Small intestine (tissue), 7 donors: ENCODE measurements around the gene HASPIN. TPM values are rescaled to one million over a fixed set of nuclear protein-coding genes. Genes with fewer than 3 reads are reported as not detected.
"Not testable (repeated sequence)": the region's sequence is repeated elsewhere in the genome, so short reads cannot be mapped to it uniquely, and the experiment has no call there.

Experiments used
- DNase-seq, 2 donors: peaks; one replicate each; pipeline versions ENCODE4 v3.0.0 to v3.0.0-alpha.2; 2013
- FAIRE-seq: peaks from 2 replicates; lab custom pipeline; 2012; peaks lifted over from hg19 to GRCh38; lab: Jason Lieb, UNC
- H3K27ac ChIP-seq, 3 donors: one replicate each; pipeline ENCODE4 v1.5.1; 2013; ENCODE audit warnings: low read length in 2 of 3, mild to moderate bottlenecking in 2 of 3, control low read depth in 1 of 3, inconsistent platforms in 1 of 3, low read depth in 1 of 3, moderate library complexity in 1 of 3
- H3K27me3 ChIP-seq, 3 donors: one replicate each; pipeline ENCODE4 v1.6.1; 2013; ENCODE audit warnings: low read length in 3 of 3, inconsistent platforms in 1 of 3; ENCODE audit not compliant: control insufficient read depth in 3 of 3, insufficient read depth in 3 of 3
- H3K36me3 ChIP-seq, 3 donors: one replicate each; pipeline ENCODE4 v1.6.1; 2013; ENCODE audit warnings: low read length in 3 of 3, inconsistent platforms in 1 of 3, low read depth in 1 of 3, mild to moderate bottlenecking in 1 of 3, moderate library complexity in 1 of 3; ENCODE audit not compliant: control insufficient read depth in 3 of 3, insufficient read depth in 2 of 3
- H3K4me1 ChIP-seq, 3 donors: one replicate each; pipeline ENCODE4 v1.6.1; 2013; ENCODE audit warnings: low read length in 2 of 3, inconsistent platforms in 1 of 3, low read depth in 1 of 3, mild to moderate bottlenecking in 1 of 3, moderate library complexity in 1 of 3; ENCODE audit not compliant: control insufficient read depth in 3 of 3, insufficient read depth in 2 of 3
- H3K4me3 ChIP-seq, 3 donors: one replicate each; pipeline ENCODE4 v1.5.1; 2013; ENCODE audit warnings: low read length in 3 of 3, control low read depth in 1 of 3, inconsistent platforms in 1 of 3, low read depth in 1 of 3, mild to moderate bottlenecking in 1 of 3, moderate library complexity in 1 of 3
- H3K9me3 ChIP-seq, 2 donors: one replicate each; pipeline ENCODE4 v1.6.1; 2013; ENCODE audit warnings: low read depth in 1 of 2, low read length in 1 of 2; ENCODE audit not compliant: control insufficient read depth in 2 of 2, insufficient read depth in 1 of 2
- WGBS, 3 donors: extraction: QIAGEN DNeasy Blood & Tissue Kit; methylation state at CpG; one replicate each; pipeline ENCODE4 v1.1.7; 2013; 5-methylcytosine and 5-hydroxymethylcytosine counted together
- polyA plus RNA-seq, 4 donors: library from polyadenylated mRNA; stranded (reverse) in 3 of 4; unstranded in 1 of 4; fragments of 200-250 nt in 3 of 4; fragments of 120-200 nt in 1 of 4; gene quantifications; one replicate each; pipeline versions ENCODE4 v1.2.1 to v1.2.3, GENCODE V29; 2013
- donor health status: healthy with polysubstance abuse.
- donor health status: control.
- donor health status: control.
- donor health status: Bipolar disorder and iron deficiency.
- donor health status: healthy.

HASPIN gene
- polyA plus RNA-seq, 4 donors, result 2.6 to 3.6 TPM; not detected in 2

DNA sequence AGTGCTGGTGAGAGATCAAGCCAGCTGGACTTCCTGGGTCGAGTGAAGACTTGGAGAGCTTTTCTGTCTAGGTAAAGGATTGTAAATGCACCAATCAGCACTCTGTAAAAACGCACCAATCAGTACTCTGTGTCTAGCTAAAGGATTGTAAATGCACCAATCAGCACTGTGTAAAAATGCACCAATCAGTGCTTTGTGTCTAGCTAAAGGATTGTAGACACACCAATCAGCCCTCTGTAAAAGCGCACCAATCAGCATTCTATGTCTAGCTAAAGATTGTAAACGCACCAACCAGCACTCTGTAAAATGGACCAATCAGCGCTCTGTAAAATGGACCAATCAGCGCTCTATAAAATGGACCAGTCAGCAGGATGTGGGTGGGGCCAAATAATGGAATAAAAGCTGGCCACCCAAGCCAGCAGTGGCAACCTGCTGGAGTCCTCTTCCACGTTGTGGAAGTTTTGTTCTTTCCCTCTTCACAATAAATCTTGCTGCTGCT is 21.6 kb upstream of the HASPIN start:
- not testable (repeated sequence) for H3K4me3 ChIP-seq, H3K36me3 ChIP-seq, DNase-seq, FAIRE-seq, H3K4me1 ChIP-seq, H3K27ac ChIP-seq
- peaks cover 0 to 15% of the 10 kb centered on the region in 2 donors for H3K9me3 ChIP-seq
- WGBS, 3 donors, result 85 to 92% (median 86%) methylated on average over 7 of the region's 7 CpGs
- H3K27me3 ChIP-seq, result peaks cover 0 to 13% (median 0%) of the 10 kb centered on the region in 3 donors

DNA sequence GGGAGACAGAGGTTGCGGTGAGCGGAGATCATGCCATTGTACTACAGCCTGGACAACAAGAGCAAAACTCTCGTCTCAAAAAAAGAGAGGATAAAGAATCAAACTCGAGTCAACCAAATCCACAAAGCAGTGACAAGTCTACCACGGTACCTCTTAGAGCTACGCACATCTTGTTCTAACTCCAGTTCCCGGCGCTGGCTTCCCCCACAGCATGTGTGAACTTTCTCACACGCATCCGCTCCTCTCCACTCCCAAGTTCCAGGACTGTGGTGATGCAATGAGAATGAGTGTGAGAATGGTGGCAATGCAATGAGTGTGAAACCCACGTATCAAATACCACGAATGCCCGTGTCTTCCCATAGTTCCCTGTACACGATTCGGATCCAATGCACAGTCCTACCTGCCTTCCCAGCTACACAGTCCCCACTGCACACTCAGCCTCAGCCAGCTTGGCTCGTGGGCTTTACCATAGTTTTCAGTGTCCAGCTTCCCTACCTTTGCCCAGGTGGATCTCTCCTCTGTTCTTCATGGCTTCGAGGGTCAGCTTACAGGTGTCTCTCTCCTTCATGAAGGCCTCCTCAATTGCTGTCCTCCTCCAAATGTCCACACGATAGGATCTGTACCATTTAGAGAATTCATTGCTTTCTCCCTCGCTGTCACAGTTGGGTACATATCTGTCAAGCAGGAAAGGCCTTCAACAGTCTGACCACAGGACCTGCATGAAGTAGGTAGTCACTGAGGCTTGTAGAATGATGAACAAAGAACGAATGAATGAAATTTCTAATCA is 18.6 kb upstream of the HASPIN start:
- no peak for DNase-seq

DNA sequence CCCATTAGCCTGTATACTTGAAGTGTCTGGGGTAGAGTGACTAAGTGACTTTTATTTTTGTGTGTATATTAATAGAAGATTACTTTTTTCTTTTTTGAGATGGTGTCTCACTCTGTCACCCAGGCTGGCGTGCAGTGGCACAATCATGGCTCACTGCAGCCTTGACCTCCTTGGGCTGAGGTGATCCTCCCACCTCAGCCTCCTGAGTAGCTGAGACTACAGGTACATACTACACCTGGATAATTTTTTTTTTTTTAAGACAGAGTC is 18.1 kb upstream of the HASPIN start:
- not testable (repeated sequence) for H3K27me3 ChIP-seq, H3K4me3 ChIP-seq, H3K9me3 ChIP-seq, FAIRE-seq, H3K4me1 ChIP-seq, DNase-seq, H3K36me3 ChIP-seq, H3K27ac ChIP-seq
- WGBS, 3 donors, result 100% methylated on average over 1 of the region's 1 CpG

More for the DNA sequence above, 18.6 kb upstream of the HASPIN start:
- no peak overlapping the region for H3K4me3 ChIP-seq
- H3K4me1 ChIP-seq, result no peaks in the 10 kb centered on the region
- WGBS, 3 donors, result 83 to 89% (median 84%) methylated on average over 20 of the region's 20 CpGs
- H3K9me3 ChIP-seq, result no peaks in the 10 kb centered on the region
- H3K27ac ChIP-seq, result no peak overlapping the region
- H3K27me3 ChIP-seq, result no peaks in the 10 kb centered on the region
- FAIRE-seq, result no peak
- no peaks in the 10 kb centered on the region for H3K36me3 ChIP-seq

DNA sequence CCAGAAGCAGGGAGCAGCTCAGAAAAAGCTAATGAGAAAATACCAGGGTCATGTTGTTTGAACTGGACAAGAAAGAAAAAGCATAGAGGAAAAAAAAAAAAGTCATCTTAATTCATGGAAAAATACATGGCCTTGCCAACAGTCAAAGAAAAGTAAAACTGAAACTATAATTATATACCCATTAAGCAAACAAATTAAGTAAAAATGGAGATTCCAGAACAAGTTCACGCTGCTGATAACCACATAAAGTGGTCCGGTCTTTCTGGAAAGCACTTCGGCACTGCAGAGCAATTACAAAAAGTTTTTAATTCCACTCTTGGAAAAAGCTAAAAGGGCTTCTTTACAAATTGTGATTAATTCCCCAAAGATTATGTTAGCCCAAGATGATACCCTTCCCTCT is 15.3 kb upstream of the HASPIN start:
- Histone ChIP-seq H3K9me3 (no peaks in the 10 kb centered on the region), H3K36me3 (peaks cover 0 to 19% (median 0%) of the 10 kb centered on the region in 3 donors), H3K27me3 (no peaks in the 10 kb centered on the region), H3K4me3 (no peak overlapping the region), H3K4me1 (no peaks in the 10 kb centered on the region), H3K27ac (no peak overlapping the region)
- WGBS, 3 donors, result 25 to 39% (median 26%) methylated on average over 3 of the region's 3 CpGs
- FAIRE-seq (no peak), DNase-seq (no peak)

DNA sequence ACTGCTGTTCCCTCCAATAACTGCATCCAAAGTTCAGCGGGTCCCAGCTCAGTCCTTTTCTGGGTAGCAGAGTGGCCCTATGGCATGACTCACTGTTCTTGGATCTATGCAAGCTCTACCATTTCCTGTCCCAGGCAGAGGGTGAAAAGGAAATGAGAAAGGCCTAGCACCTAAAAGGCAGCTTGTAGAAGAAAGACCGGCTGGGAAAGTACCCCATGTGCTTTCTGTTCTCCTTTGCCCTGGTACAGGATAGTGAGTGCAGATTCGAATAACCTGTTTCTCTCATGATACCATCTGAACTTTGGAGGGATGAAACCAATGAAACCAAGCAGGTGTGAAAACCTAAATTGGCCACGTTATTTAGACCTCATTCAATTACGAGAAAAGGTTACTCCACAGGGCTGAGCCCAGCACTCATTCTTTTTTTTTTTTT is 12.7 kb upstream of the HASPIN start:
- DNase-seq (peak in 1 of 2 donors; percentile 70), FAIRE-seq (no peak)
- 48 to 60% (median 59%) methylated on average over 5 of the region's 5 CpGs for WGBS, 3 donors
- Histone ChIP-seq H3K27me3 (no peaks in the 10 kb centered on the region), H3K9me3 (no peaks in the 10 kb centered on the region), H3K27ac (peak overlapping the region in 1 of 3 donors; percentile 60), H3K4me1 (no peaks in the 10 kb centered on the region), H3K36me3 (peaks cover 6 to 33% (median 9%) of the 10 kb centered on the region in 3 donors), H3K4me3 (no peak overlapping the region)

DNA sequence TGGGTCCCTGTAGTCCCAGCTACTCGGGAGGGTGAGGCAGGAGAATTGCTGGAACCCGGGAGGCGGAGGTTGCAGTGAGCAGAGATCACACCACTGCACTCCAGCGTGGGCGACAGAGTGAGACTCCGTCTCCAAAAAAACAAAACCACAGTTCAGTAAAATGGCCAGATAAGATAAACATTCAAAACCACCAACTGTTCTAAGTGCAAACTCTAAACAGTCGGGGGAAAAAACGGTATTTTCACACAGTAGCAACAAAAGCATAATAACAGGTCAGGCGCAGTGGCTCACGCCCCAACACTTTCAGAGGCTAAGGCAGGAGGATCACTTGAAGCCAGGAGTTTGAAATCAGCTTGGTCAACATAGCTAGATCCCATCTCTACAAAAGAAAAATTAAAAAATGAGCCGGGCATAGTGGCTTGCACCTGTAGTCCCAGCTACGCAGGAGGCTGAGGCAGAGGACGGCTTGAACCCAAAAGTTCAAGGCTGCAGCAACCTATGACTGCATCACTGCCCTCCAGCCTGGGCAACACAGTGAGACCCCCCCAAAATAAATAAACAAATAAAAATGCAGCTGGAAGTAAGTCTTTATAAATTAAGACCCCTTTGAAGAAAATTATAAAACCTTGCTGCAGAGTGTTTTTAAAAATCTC is 10.8 kb upstream of the HASPIN start:
- Histone ChIP-seq H3K9me3 (no peaks in the 10 kb centered on the region), H3K27ac (peak overlapping the region in 1 of 3 donors; percentile 75), H3K4me3 (no peak overlapping the region), H3K36me3 (peaks cover 14 to 43% (median 23%) of the 10 kb centered on the region in 3 donors), H3K27me3 (no peaks in the 10 kb centered on the region), H3K4me1 (no peaks in the 10 kb centered on the region)
- DNase-seq (peak in 1 of 2 donors; percentile 27), FAIRE-seq (no peak)
- WGBS, 3 donors, result 54 to 78% (median 65%) methylated on average over 13 of the region's 13 CpGs

DNA sequence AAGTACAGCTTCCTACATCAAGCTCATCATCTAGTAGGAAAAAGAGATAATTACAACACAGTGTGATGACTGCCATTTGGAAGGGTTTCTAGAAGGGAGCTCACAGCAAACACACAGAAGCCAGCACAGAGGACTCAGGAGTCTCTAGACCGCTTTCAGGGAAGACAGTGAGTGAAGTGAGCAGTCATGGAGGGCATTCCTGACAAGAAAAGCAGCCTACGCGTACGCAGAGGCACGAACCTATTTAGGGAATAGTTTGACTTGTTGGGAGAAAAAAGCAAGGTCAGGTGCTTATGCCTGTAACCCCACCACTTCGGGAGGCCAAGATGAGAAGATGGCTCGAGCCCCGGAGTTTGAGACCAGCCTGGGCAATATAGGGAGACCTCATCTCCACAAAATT is 8.4 kb upstream of the HASPIN start:
- no peak for FAIRE-seq
- WGBS, 3 donors, result 87 to 95% (median 92%) methylated on average over 8 of the region's 8 CpGs
- H3K9me3 ChIP-seq, result no peaks in the 10 kb centered on the region

DNA sequence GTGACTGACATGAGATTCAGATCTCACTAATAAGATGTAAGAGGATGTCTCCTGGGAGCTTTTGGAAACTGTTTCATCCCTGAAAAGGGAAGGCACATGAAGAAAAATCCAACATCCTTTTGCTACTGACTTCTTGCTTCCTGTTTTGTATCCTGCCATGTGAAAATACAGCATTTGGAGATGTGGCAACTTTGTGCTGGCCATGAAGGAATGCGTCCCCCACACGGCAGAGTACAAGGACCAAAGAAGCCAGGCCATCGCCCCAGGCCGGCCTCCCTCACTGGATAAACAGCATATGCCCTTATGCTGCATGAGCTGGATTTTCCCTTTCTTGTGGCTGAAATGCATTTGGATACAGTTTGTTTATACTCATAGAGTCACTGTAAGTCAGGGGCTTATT is 5.5 kb upstream of the HASPIN start:
- H3K36me3 ChIP-seq, result peaks cover 14 to 38% (median 28%) of the 10 kb centered on the region in 3 donors
- H3K9me3 ChIP-seq, result no peaks in the 10 kb centered on the region
- whole genome bisulfite sequencing, 3 donors, result 88 to 95% (median 92%) methylated on average over 4 of the region's 4 CpGs
- H3K27ac ChIP-seq, result no peak overlapping the region
- DNase-seq (no peak), FAIRE-seq (no peak)
- peaks cover 0 to 18% (median 7%) of the 10 kb centered on the region in 3 donors for H3K4me1 ChIP-seq
- H3K4me3 ChIP-seq, result no peak overlapping the region
- no peaks in the 10 kb centered on the region for H3K27me3 ChIP-seq

More for the DNA sequence above, 8.4 kb upstream of the HASPIN start:
- H3K4me1 ChIP-seq, result peaks cover 0 to 3% (median 0%) of the 10 kb centered on the region in 3 donors
- no peak for DNase-seq
- peaks cover 14 to 54% (median 28%) of the 10 kb centered on the region in 3 donors for H3K36me3 ChIP-seq
- no peak overlapping the region for H3K4me3 ChIP-seq
- no peaks in the 10 kb centered on the region for H3K27me3 ChIP-seq
- no peak overlapping the region for H3K27ac ChIP-seq
